Nucleus accumbens (tissue), 56 donors: ENCODE data around the gene BANK1.
"Not testable (repeated sequence)": the region's sequence is repeated elsewhere in the genome, so short reads cannot be mapped to it uniquely, and the experiment has no call there.

Experiments used
- DNase-seq, 56 donors: peaks; one replicate each; lab custom pipeline; 2025; lab: John Stamatoyannopoulos, UW

BANK1 gene

DNA sequence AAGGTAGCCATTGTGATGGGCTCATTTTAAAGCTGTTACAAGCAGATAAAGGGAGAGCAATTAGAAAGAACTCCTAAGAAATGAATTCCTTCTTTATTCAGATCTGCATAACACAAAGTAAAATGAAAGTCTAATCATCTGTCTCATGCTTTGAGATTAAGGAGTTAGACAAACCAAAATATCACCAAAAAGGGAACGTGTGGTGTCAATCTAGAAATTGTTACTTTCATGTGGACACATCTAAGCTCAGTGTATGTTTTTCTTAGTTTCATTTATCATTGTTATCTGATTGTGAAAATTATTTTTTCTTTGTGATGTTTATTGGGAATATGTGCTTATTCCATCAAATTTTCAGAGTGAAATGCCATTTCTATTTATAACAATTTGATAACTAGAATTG, 80.3 kb downstream of the BANK1 start:
- DNase-seq: no peak

DNA sequence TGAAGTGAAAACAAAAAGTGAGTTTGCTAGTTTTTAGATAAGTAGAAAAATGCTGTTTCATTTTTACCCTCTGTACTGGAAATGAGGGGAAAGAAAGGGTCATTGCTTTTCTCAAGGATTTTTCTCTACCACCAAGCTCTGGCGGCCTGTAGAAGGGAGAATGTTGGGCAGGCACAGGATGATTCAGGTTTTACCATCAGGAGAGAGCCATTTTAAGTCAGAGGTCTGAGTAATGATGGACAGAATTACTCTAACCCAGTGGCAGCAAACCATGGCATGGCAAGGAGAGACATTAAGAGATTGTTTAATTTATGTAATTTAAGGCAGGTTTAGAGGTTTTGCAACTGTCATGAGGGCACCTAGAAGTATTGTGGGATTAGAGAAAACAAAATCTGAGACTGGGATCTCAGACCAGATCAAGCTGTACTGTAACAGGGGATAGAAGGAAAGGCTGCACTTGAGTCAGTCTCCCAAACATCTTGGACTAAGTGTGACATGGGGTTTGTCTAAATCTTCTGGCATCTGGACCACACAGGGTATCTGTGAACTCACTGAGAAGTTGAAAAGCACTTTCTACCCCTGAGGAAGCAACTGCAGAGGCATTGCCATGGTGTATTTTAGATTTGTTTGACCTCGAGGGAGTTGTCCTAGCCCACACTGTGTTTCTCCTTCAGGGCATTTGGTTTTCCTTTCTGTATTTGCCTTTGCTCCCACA, 81.6 kb downstream of the BANK1 start:
- no peak for DNase-seq

DNA sequence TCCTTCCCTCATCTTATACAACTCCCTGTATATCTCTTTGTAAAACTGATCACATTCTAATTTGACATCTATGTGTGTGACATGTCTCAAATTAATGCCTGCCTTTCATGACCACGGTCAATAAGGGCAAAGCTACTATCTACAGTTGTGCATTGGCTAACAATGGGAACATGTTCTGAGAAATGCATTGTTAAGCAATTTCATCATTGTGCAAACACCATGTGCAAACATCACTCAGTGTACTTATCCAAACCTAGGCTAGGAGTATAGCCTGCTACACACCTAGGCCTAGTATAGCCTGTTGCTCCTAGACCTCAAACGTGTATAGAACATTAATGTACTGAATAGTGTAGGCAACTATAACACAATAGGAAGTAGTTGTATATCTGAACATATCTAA, 95.0 kb downstream of the BANK1 start:
- no peak for DNase-seq

DNA sequence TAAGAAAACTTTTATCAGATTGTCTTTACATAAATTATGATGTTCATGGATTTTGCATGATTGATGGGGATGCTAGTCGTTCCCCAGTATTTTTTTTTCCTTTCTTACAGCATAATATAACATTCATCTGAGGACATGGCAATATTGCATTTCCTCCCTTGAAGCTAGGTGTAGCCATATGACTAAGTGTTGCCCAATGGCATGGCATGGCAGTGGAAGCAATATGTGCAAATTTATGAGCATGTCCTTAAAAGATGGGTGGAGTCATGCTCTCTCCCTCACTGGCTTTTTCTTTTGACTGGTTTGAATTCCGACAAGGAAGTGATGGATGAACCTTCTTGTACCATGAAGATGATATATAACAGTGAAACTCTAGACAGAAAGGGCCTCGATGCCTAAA, 96.3 kb downstream of the BANK1 start:
- DNase-seq: no peak

DNA sequence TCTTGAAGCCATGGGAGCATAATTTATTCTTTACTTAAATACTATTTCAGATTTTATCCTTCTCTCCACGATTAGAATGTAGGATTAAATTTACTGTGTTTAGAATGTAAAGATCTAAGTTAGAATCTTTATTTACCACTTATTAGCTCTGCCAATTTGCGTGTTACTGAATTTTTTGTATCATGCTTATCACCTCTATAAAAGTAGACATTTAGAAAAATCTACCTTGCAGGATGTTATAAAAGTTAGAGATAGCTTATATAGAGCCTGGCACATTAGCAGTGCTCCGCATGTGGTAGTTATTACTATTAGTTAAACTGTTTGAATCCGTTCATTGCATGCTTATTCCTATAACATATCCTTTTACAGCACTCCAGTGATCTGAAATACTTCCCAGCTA, 97.9 kb downstream of the BANK1 start:
- DNase-seq: no peak

DNA sequence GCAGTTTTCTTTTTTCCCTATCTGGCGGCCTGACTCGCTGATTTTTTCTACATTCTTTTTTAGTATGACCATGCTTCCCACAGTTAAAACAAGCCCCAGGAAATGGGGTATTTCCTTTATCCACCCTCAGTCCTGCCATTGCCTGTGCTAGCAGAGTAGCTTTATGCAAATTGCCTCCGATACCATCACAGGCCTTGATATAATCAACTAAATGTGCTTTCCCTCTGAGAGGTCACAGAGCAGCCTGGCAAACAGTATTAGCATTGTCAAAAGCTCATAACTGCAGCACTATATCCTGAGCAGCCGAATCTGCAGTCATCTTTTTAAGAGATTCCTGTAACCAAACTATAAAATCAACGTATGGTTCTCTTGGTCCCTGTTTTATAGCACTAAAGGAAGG, 115.0 kb downstream of the BANK1 start:
- not testable (repeated sequence) for DNase-seq

DNA sequence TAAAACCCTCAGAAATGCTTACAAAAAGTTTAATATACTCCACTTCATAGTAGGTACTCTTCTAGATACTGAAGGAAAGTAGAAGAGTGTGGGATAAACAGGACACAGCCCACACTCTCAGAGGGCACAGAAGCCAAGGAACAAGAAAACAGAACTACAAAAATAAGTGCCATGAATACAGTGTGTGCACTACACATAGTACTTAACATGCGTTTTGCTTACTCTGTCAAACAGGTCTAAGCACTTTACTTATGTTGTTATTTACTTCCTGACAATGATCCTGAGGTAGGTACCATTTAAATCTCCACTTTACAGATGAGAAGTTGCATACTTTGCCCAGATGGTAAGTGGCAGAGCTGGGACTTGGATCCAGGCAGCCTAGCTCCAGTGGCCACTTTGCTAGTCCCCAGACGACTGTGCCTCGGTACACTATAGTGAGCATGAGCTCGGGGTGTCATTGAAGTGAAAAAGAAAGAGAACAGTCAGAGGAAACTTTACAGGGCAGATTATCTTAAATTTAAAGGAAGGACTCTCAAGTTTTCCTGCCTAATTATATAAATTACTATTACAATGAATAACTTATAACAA, 120.3 kb downstream of the BANK1 start:
- no peak for DNase-seq

DNA sequence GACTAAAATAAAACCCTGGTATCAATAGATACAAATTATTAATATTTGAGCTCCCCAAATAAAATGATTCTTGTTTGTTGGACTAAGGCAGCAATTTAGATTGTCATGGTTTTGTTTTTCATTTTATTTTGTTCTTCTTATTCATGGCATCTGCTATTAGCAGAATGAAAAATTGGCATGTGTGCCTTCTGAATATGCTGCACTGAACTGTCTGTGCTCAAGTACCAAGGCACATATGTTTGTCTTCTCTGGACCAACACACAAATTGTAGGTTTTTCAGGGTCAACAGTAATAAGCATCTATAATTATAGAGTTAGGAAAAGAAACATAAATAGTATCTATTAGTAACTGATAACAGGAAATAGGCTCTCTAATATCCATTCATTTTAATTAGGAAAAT, 121.1 kb downstream of the BANK1 start:
- DNase-seq: no peak

DNA sequence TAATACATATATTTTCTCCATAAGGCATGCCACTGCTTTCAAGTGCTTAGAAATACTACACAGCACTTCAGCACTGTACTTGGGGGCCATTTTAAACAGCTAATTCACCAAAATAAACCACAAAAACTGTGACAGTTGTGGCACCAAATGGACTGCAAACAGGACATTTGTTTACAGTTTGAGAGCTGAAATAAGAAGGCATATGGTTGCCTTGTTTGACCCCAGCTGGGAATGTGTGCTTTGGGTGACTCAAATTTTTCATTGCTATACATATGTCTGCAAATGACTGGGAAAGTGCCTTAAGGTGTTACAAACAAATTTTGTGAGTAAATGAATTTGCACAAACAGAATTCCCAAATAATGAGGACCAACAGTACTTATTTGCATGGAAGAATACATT, 124.2 kb downstream of the BANK1 start:
- DNase-seq: no peak

DNA sequence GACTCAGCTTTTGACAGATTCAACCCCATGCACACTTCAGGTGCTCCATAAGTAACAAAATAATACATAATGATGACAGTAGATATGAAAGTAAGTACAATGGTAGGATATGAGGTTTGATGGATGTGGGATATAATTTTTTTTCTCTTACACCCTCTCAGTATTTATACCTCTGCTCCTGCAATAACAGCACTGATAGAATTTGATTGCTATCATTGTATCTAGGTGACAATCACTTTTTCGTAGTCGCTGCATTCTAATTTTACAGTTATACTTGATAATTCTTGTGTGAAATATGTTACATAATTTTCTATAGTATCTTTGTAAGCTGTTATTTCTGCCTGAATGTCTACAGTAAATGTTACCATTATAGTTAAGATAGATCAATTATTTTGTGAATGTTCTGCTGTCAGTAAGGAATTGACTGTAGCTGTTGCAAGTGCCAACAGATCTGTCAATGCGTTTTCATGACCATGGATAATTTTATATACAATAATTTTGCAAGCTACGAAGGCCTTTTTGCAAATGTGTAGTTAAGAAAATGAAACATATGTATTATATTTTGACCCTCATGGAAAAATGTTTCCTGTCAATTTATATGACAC, 128.9 kb downstream of the BANK1 start:
- DNase-seq: no peak

DNA sequence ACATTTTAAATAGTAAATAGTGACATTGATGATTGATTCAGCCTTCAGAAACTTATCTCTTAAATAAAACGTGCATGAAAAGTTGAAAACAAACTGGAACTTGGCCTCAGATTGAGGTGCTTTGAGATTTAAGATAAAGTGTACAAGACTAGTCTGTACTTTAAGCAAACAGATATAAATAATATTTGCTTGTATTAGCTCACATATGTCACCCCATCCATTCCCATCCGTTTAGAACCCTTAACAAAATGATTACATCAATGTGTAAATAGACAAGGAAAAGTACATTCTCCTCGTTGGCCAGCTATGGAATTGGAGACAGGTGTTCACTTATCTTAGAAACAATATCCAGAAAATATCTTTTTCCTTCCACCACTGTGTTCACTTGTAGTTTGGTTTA, 130.8 kb downstream of the BANK1 start:
- DNase-seq: no peak

DNA sequence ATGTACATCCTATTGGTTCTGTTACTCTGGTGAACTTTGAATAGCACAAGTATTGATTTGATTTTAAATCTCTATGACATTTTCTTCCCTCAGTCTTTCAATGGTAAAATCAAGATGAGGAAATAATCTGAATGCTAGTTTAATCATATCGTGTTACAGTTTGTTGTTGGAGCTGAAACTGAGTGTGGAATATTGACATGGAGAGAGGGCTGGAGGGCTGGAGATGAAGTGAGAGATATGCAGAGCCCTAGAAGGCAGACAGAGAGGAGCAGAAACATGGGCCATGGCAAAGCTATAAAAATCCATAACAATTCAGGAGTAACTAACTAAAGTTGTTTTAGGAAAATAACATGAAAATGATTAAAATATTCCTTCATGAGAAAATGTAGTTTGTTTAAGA, 141.1 kb downstream of the BANK1 start:
- DNase-seq: no peak

DNA sequence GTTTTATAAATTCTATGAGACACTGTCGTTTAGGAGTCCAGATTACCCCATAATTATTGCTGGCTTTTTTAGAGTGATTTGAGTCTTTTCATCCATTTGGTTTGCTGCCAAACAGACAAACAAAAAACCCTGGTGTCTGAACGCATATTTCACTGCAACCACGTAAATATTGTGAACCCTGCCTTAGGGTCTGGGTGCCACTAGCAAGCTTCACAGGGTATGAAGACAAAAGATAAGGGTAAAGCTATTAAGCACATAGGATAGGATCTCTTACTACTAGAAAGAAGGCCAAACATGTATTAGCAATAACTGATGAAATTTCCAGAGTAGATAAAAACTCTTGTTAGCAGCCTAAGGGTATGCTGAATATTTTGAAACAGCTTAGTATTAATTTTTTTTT, 143.3 kb downstream of the BANK1 start:
- DNase-seq: no peak

DNA sequence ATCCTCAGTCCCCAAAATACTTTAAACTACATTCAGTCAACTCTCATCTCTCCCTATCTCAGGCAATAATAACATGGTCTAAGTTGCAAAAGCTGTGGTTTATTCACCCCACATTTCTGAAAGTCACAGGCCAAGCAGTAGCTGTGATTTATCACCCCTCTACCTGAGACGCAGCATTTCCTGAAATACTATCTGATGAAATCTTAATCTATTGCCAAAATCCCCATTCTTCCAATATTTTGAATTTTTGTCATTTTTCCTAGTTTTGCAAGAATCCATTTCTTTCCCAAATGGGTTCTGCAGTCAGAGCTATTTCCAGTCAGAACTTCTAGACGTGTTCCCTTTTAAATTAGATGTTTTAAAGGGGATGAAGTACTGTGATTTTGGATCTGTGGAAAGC, 148.3 kb downstream of the BANK1 start:
- no peak for DNase-seq

DNA sequence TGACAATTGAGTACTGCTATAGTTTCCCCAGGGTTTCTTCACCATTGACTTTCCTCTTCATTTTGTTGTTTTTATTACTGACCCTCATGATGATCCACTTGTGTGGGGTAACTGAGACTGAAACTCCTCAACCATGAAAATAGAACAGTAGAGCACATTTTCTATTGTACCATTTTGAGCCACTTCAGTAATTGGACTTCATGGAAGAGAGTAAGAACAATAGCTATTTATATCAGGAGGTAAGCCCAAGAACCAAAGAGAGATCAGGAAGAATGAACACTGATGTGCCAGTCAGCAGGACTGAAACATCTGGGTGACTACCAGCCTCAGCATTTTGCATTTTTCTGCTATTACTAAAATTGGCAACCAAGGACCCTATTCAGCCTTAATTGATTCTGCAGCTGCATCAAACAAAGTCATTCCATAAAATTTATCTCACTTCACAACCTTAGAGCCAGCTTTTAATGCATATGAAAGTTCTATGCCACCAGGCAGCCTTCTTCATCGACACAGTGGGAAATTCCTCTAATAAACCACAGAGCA, 151.4 kb downstream of the BANK1 start:
- DNase-seq: no peak

DNA sequence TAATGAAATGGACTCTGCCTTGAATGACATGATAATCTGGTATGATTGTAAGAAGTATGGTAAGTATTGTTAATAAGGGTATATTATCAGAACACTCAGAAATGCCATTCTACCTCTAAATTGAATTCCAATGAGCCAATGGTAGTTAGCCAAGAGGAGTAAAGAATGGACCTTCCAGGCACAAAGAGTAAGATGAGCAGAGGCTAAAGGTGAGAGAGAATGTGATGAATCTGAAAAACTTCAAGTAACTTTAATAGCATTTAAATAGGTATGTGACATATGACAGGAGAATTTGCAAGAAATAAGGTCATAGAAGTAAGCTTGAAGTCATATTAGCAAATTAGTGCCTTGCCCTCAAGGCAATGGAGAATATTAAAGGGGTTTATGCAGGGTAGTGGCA, 152.4 kb downstream of the BANK1 start:
- DNase-seq: no peak

DNA sequence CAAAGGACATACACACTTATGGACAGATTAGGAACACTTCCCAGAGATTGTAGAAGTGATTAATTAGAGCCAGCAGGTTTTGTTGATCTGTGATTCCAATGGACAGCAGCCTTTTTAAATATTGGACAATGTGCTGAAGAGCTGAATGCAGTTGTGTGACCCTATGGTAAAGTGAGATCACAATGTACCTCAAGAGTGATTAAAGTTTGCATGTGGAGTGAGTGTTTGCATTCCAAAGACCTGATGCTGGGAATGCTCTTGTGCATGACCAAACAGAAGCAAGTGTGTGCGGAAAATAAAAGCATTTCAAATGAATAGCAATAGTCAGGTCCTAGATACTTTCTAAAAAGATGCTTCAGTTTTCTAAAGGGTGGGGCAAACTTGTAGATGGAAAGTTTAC, 154.1 kb downstream of the BANK1 start:
- DNase-seq: no peak

DNA sequence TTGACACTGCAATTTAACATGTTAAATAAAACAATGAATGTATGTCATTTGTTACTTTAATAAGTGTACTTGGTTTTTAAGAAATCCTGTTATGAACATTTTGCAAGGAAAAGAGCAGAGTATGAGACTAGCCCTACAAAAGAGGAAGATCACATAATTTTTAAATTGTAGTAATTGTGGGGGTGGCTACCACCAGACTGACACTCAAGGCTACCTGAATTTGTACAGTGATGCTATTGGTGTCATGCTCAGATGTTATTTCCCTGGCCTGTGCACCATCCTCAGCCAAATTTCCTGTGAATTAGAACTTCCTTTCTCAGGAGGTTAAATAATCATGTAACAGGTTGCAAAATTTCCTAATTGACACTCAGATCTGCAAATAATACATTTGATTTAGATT, 157.5 kb downstream of the BANK1 start:
- no peak for DNase-seq

DNA sequence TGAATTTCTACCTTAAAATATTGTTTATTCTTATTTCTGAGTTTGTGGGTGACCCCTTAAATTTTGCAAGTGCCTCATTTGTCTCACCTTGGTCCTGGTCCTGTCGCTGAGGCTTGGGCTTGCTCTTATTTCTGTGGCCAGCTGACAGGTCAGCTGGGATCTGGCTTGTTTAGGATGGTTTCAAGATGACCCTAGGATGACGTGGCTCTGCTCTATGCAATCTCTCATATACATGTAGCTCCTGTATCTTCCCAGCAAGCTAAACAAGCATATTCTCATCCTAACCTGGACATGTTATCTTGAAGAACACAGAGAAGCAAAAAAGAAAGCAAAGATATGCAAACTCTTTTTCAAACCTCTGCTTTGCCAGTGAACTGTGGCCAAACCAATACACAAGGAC, 158.4 kb downstream of the BANK1 start:
- no peak for DNase-seq

DNA sequence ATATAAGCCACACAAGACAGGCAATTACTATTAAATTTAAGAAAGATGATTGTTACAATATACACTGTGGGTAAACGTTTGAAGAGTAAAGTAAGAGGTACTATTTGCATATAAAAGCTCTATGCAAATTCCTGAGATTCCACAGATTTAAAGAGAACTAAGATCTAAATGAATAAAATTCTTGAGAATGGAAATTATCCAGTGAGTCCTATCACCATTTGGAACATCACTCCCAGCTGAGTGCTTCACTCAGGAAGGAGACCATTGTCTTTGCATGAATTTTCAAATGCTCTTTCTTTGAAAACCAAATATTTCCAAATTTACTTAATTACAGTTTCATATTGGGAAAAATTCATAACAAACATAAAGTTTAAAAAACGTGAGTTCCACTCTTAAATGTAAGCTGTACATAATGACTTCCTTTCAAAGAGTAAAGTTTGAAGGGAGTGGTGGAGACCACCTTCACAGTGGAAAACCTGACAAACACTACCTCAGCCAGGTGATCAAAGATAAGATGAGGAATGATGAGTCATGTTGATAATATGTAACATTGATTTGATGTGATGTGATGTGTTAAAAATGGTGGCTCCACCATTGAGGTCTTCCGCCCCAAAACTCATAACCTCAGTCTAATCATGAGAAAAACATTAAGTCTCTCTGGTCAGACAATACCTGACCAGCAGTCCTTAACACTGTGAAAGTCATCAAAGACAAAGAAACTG, 159.9 kb downstream of the BANK1 start:
- DNase-seq: no peak

DNA sequence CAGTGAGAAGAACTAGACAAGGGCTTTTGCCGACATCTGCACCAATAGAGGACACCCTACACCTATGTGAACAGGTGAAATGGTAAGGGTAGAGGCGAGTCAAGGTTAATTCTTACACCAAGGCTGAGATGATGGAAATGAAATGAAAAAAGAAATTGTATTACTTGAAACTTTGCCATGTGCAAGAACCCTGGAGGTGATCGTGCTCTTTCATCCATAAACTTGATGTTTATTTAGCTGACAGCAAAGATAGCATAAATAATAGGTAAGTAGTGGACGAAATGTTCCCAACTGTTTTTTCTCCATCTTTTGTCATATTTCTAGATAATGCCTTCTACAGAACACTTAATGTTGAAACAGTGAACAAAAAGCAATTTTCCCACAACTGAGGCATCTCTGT, 162.5 kb downstream of the BANK1 start:
- DNase-seq: no peak
